ENCODE measurements around the gene ARHGAP1.

Gene ARHGAP1

DNA sequence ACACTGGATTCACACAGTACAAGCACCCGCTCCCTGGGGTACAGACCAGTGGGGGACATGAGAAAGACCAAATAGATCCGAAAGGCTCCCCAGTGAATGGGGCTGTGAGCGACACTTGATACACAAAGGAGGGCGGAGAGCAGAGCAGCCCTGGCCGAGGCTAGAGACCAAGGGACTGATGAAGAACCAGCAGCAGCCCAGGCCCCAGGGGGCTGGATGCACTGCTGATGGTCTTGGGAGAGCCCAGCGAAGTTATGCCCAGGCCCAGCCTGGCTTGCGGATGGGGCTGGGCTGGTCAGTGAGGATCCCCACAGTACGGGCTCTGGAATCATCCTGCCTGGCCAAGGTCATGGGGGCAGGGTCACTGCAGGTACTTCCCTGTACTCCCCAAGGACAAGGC lies 23.2 kb downstream of the ARHGAP1 start:
- peak; percentile 72 for DNase-seq (ENCODE audit: low spot score)

GRCh38 chr11:46676436-46677158 lies 23.8 kb downstream of the ARHGAP1 start:
- H3K27ac ChIP-seq = peak overlapping the region in 1 of 2 donors; percentile 81
- no peak for TF ChIP-seq CTCF (IDR thresholded peaks at IDR 0.05)
- DNase-seq (ENCODE audit: low spot score) = peak; percentile 69
- H3K4me3 ChIP-seq = no peak overlapping the region

More for the DNA sequence above, 23.2 kb downstream of the ARHGAP1 start:
- no peak overlapping the region for H3K4me3 ChIP-seq
- no peak for TF ChIP-seq CTCF (IDR thresholded peaks at IDR 0.05)
- H3K27ac ChIP-seq = peak overlapping the region in 1 of 2 donors; percentile 81

DNA sequence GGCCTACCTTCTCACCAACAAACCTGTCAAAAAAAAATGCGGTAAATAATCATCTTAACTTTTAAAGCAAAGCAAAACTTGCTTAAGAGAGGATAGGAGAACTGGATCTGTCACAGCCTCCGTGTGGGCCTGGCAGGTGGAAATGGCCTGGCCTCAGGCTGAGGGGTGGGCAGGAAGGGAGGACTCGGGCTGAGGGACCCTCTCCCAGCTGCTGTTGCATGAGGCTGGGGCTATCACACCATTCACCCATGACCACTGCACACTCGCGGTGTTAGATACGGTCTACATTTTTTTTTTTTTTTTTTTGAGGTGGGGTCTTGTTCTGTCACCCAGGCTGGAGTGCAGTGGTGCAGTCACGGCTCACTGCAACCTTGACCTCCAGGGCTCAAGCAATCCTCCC lies 24.5 kb downstream of the ARHGAP1 start:
- TF ChIP-seq CTCF (IDR thresholded peaks at IDR 0.05) = no peak
- no peak for DNase-seq (ENCODE audit: low spot score)
- peak overlapping the region; percentile 26 to 86 for H3K27ac ChIP-seq
- no peak overlapping the region for H3K4me3 ChIP-seq

GRCh38 chr11:46675288-46675851 lies 25.0 kb downstream of the ARHGAP1 start:
- DNase-seq (ENCODE audit: low spot score) = no peak
- H3K27ac ChIP-seq = peak overlapping the region; percentile 26 to 86
- TF ChIP-seq CTCF (IDR thresholded peaks at IDR 0.05) = no peak
- no peak overlapping the region for H3K4me3 ChIP-seq

GRCh38 chr11:46674463-46675287 lies 25.7 kb downstream of the ARHGAP1 start:
- no peak overlapping the region for H3K4me3 ChIP-seq
- no peak for DNase-seq (ENCODE audit: low spot score)
- no peak for TF ChIP-seq CTCF (IDR thresholded peaks at IDR 0.05)
- peak overlapping the region; percentile 26 to 86 for H3K27ac ChIP-seq

DNA sequence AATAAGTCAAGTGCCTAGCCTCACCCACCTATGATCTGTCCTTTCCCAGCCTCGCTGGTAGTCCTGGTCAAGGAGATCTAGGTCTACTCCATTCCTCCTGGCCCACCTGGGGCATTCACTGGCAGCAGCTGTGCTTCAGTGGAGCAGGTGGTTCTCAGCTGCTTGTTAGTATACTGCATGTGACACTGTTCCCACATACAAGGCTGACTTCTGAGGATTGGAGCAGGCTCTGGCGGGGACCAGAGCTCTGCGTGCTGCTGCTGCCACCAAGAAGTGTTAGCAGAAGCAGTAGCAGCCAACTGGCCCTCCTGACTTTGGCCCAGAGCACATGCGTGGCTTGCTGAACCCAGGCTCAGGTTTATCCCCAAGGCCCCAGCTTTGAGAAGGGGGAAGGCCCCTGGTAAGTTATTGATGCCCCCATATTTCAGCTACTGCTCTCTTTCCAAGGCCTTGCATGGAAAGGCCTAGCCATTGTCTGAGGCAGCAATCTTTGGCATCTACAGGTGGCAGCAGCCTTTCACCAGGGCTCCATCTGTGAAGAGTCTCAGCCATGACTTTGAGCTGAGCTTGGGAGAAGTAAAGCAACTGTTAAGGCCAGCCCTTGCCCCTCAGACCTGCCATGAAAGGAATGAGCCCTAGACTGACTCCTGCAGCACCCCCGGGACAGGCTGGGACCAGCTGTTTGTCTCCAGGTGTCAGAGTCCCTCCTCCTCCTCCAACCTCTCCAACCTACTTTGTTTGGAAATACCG lies 26.5 kb downstream of the ARHGAP1 start:
- Histone ChIP-seq H3K27ac (peak overlapping the region in 1 of 2 donors; percentile 86), H3K4me3 (no peak overlapping the region)
- DNase-seq (ENCODE audit: low spot score) = no peak
- no peak for TF ChIP-seq CTCF (IDR thresholded peaks at IDR 0.05)
